ENCODE results near the gene NRIP1.
"Not testable (repeated sequence)": the region's sequence is repeated elsewhere in the genome, so short reads cannot be mapped to it uniquely, and the experiment has no call there.

NRIP1 gene

GRCh38 chr21:14964621-14965020 lies 100.2 kb downstream of the NRIP1 start:
- no peak for DNase-seq

GRCh38 chr21:14962217-14962616 lies 102.6 kb downstream of the NRIP1 start:
- no peak for DNase-seq

GRCh38 chr21:14961502-14961901 lies 103.3 kb downstream of the NRIP1 start:
- DNase-seq, result no peak

GRCh38 chr21:14959343-14959742 lies 105.5 kb downstream of the NRIP1 start:
- DNase-seq, result no peak

- DNase-seq, result no peak
Measured at GRCh38 chr21:14957836-14958235, 107.0 kb downstream of the NRIP1 start.

- DNase-seq, result no peak
Measured at GRCh38 chr21:14956807-14957206, 108.0 kb downstream of the NRIP1 start.

GRCh38 chr21:14955936-14956520 lies 108.8 kb downstream of the NRIP1 start:
- DNase-seq, result no peak

GRCh38 chr21:14952916-14953315 lies 111.9 kb downstream of the NRIP1 start:
- DNase-seq, result no peak

- no peak for DNase-seq
Measured at GRCh38 chr21:14949603-14950002, 115.2 kb downstream of the NRIP1 start.

GRCh38 chr21:14947613-14948160 lies 117.1 kb downstream of the NRIP1 start:
- DNase-seq, result peak; percentile 5

GRCh38 chr21:14945176-14945575 lies 119.6 kb downstream of the NRIP1 start:
- DNase-seq, result no peak

GRCh38 chr21:14943616-14944015 lies 121.2 kb downstream of the NRIP1 start:
- DNase-seq, result peak; percentile 16

- DNase-seq, result peak; percentile 50
Measured at GRCh38 chr21:14942801-14943490, 121.9 kb downstream of the NRIP1 start.

GRCh38 chr21:14927324-14927723 lies 137.5 kb downstream of the NRIP1 start:
- not testable (repeated sequence) for DNase-seq

GRCh38 chr21:14926186-14926585 lies 138.6 kb downstream of the NRIP1 start:
- no peak for DNase-seq

GRCh38 chr21:14923468-14923867 lies 141.3 kb downstream of the NRIP1 start:
- no peak for DNase-seq

GRCh38 chr21:14922980-14923379 lies 141.8 kb downstream of the NRIP1 start:
- no peak for DNase-seq

GRCh38 chr21:14918527-14918926 lies 146.3 kb downstream of the NRIP1 start:
- no peak for DNase-seq

- no peak for DNase-seq
Measured at GRCh38 chr21:14917762-14918161, 147.0 kb downstream of the NRIP1 start.

GRCh38 chr21:14916676-14917141 lies 148.1 kb downstream of the NRIP1 start:
- DNase-seq, result no peak

- no peak for DNase-seq
Measured at GRCh38 chr21:14913638-14914037, 151.2 kb downstream of the NRIP1 start.

- DNase-seq, result no peak
Measured at GRCh38 chr21:14911351-14911750, 153.4 kb downstream of the NRIP1 start.
